Hepatocyte (in vitro differentiated cells): Measurements from ENCODE around the gene DSCAML1. TPM values are rescaled to one million over a fixed set of nuclear protein-coding genes. Genes with fewer than 3 reads are reported as not detected.

Experiments
- DNase-seq: peaks from one replicate; pipeline ENCODE4 v3.0.0-alpha.2; 2016; ENCODE audit warnings: low spot score
- H2AFZ ChIP-seq: fragments of 200-600 bp; sonication (generic); 2 replicates; pipeline ENCODE4 v1.6.0; 2016; ENCODE audit warnings: antibody characterized with exemption, mild to moderate bottlenecking
- H3K27ac ChIP-seq: fragments of 200-600 bp; sonication (generic); 2 replicates; pipeline ENCODE4 v1.5.1; 2016; ENCODE audit warnings: mild to moderate bottlenecking
- H3K27me3 ChIP-seq: fragments of 200-600 bp; sonication (generic); 2 replicates; pipeline ENCODE4 v1.6.1; 2016
- H3K36me3 ChIP-seq: fragments of 200-600 bp; sonication (generic); replicated peaks from 2 replicates; pipeline ENCODE4 v1.5.1; 2016; ENCODE audit warnings: low read depth; ENCODE audit not compliant: insufficient read depth
- H3K4me1 ChIP-seq: fragments of 200-600 bp; sonication (generic); 2 replicates; pipeline ENCODE4 v1.5.1; 2016; ENCODE audit warnings: mild to moderate bottlenecking, moderate library complexity; ENCODE audit not compliant: insufficient read depth
- H3K4me2 ChIP-seq: fragments of 200-600 bp; sonication (generic); 2 replicates; pipeline ENCODE4 v1.6.0; 2016
- H3K4me3 ChIP-seq: fragments of 200-600 bp; sonication (generic); 2 replicates; pipeline ENCODE4 v1.5.1; 2016; ENCODE audit warnings: mild to moderate bottlenecking
- H3K79me2 ChIP-seq: fragments of 200-600 bp; sonication (generic); 2 replicates; pipeline ENCODE4 v1.6.0; 2017; ENCODE audit warnings: mild to moderate bottlenecking
- H3K9me2 ChIP-seq: fragments of 200-600 bp; sonication (generic); replicated peaks from 2 replicates; pipeline ENCODE4 v1.6.0; 2017; ENCODE audit warnings: mild to moderate bottlenecking; ENCODE audit not compliant: insufficient read depth
- H3K9me3 ChIP-seq: fragments of 200-600 bp; sonication (generic); 2 replicates; pipeline ENCODE4 v1.5.1; 2016; ENCODE audit warnings: low read depth, mild to moderate bottlenecking
- H4K20me1 ChIP-seq: fragments of 200-600 bp; sonication (generic); 2 replicates; pipeline ENCODE4 v1.6.0; 2016; ENCODE audit warnings: mild to moderate bottlenecking; ENCODE audit not compliant: insufficient read depth, poor library complexity, severe bottlenecking
- CTCF ChIP-seq: fragments of 200-600 bp; sonication (generic); IDR thresholded peaks from 2 replicates; pipeline ENCODE4 v1.5.1; 2016; ENCODE audit warnings: antibody characterized with exemption, mild to moderate bottlenecking; ENCODE audit not compliant: poor library complexity
- EZH2 ChIP-seq: fragments of 200-600 bp; sonication (generic); IDR thresholded peaks from 2 replicates; pipeline ENCODE4 v1.6.1; 2016; ENCODE audit warnings: antibody characterized with exemption, mild to moderate bottlenecking, borderline replicate concordance
- EZH2phosphoT487 ChIP-seq: fragments of 200-600 bp; sonication (generic); IDR thresholded peaks from one replicate; pipeline ENCODE4 v1.6.1; 2018; ENCODE audit warnings: antibody characterized with exemption, mild to moderate bottlenecking, low read depth, moderate library complexity; ENCODE audit not compliant: unreplicated experiment, severe bottlenecking
- WGBS: methylation state at CpG from one replicate; pipeline ENCODE4 v1.1.6; 2016; ENCODE audit warnings: low lambda C conversion rate; ENCODE audit errors: missing lambda C conversion rate; 5-methylcytosine and 5-hydroxymethylcytosine counted together
- polyA plus RNA-seq: library from polyadenylated mRNA; unstranded; fragments of >200 nt; fragmentation: Nextera tagmentation; extraction: Ambion mirVana; gene quantifications from 2 replicates; pipeline ENCODE4 v1.2.1, GENCODE V29; 2016
- total RNA-seq: library from RNA; depleted of rRNA; stranded (reverse); fragments of >200 nt; gene quantifications from 2 replicates; pipeline ENCODE4 v1.2.3, GENCODE V29; 2014

Gene DSCAML1
- total and polyA plus RNA-seq, 2 experiments from 2014 or later: 0.46 to 2.6 TPM

- TF ChIP-seq EZH2phosphoT487 (no peak), EZH2 (no peak), CTCF (no peak)
- H3K4me3 ChIP-seq: no peak overlapping the region
- DNase-seq: no peak
- no peaks in the 10 kb centered on the region for H3K4me1 ChIP-seq
- H3K4me2 ChIP-seq: no peak overlapping the region
- no peaks in the 10 kb centered on the region for H3K79me2 ChIP-seq
- H3K9me2 ChIP-seq: no peaks in the 10 kb centered on the region
- WGBS: 91% methylated on average over 6 of the region's 6 CpGs
- H3K27me3 ChIP-seq: peaks cover 33% of the 10 kb centered on the region
- no peaks in the 10 kb centered on the region for H4K20me1 ChIP-seq
- no peaks in the 10 kb centered on the region for H3K9me3 ChIP-seq
- H3K36me3 ChIP-seq: no peaks in the 10 kb centered on the region
- no peak overlapping the region for H2AFZ ChIP-seq
- H3K27ac ChIP-seq: no peak overlapping the region
These were observed 214.6 kb downstream of the DSCAML1 start for GRCh38 chr11:117582433-117582832.

- Histone ChIP-seq H3K9me3 (no peaks in the 10 kb centered on the region), H3K27me3 (peaks cover 31% of the 10 kb centered on the region), H3K4me3 (no peak overlapping the region), H2AFZ (no peak overlapping the region), H3K4me1 (no peaks in the 10 kb centered on the region), H3K27ac (no peak overlapping the region), H3K79me2 (no peaks in the 10 kb centered on the region), H4K20me1 (no peaks in the 10 kb centered on the region), H3K36me3 (no peaks in the 10 kb centered on the region), H3K9me2 (no peaks in the 10 kb centered on the region), H3K4me2 (no peak overlapping the region)
- DNase-seq: no peak
- 73% methylated on average over 6 of the region's 6 CpGs for WGBS
- no peak for TF ChIP-seq EZH2phosphoT487
These were observed 216.2 kb downstream of the DSCAML1 start for GRCh38 chr11:117580866-117581265.

GRCh38 chr11:117579161-117579560, 217.9 kb downstream of the DSCAML1 start:
- Histone ChIP-seq H3K9me3 (no peaks in the 10 kb centered on the region), H3K9me2 (no peaks in the 10 kb centered on the region), H3K27ac (no peak overlapping the region), H3K4me3 (no peak overlapping the region), H3K36me3 (no peaks in the 10 kb centered on the region), H2AFZ (no peak overlapping the region), H3K4me2 (no peak overlapping the region), H3K27me3 (peaks cover 28% of the 10 kb centered on the region), H4K20me1 (no peaks in the 10 kb centered on the region), H3K4me1 (no peaks in the 10 kb centered on the region), H3K79me2 (no peaks in the 10 kb centered on the region)
- WGBS: 83% methylated on average over 2 of the region's 2 CpGs
- TF ChIP-seq EZH2phosphoT487 (no peak), CTCF (no peak), EZH2 (no peak)
- no peak for DNase-seq

GRCh38 chr11:117575856-117576255, 221.2 kb downstream of the DSCAML1 start:
- no peak for DNase-seq
- no peaks in the 10 kb centered on the region for H3K9me2 ChIP-seq
- H3K36me3 ChIP-seq: no peaks in the 10 kb centered on the region
- H2AFZ ChIP-seq: no peak overlapping the region
- no peak overlapping the region for H3K27ac ChIP-seq
- WGBS: 90% methylated on average over 4 of the region's 4 CpGs
- H3K79me2 ChIP-seq: no peaks in the 10 kb centered on the region
- H3K4me1 ChIP-seq: no peaks in the 10 kb centered on the region
- H3K4me2 ChIP-seq: no peak overlapping the region
- H3K27me3 ChIP-seq: peaks cover 15% of the 10 kb centered on the region
- no peaks in the 10 kb centered on the region for H4K20me1 ChIP-seq
- H3K9me3 ChIP-seq: no peaks in the 10 kb centered on the region
- TF ChIP-seq CTCF (no peak), EZH2 (no peak), EZH2phosphoT487 (no peak)
- H3K4me3 ChIP-seq: no peak overlapping the region
